ENCODE results near the gene PNPO. TPM values are rescaled to one million over a fixed set of nuclear protein-coding genes. Genes with fewer than 3 reads are reported as not detected.

Gene PNPO
- total and polyA plus RNA-seq, 2 of the 8 experiments (the other 6 are each of a cell fraction or from before 2014, with no cell fraction given): 7.0 to 8.1 TPM

DNA sequence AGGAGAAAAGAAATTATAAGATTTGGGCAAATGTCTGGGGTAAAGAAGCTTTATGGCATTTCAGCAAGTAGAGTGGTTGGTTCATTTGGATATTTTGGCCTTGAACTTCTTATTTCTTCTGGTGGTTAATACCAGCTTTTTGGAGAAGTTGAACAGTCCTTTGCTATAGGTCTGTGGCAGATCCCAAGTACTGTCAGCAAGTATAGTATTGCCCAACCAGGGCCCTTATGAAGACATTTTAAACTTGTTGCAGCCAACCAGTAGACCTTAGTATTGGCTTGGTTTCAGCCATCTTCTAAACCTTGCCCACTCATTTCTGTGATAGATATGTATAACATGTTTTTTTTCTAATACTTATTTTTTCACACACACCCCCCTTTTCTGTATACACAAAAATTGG, 43.1 kb upstream of the PNPO start:
- Histone ChIP-seq H4K8ac (ENCODE audit: extremely low read depth, insufficient read depth, low read length) (no peak overlapping the region), H4K5ac (ENCODE audit: insufficient read length, low read depth, low read length) (no peak overlapping the region), H3K23me2 (ENCODE audit: low read depth, low read length) (peaks cover 6% of the 10 kb centered on the region), H3K79me1 (ENCODE audit: low read depth, low read length) (peaks cover 10% of the 10 kb centered on the region; the same call in 1 of the 2 replicates), H3K23ac (ENCODE audit: insufficient read length) (no peak overlapping the region), H3K4me1 (replicated peaks in 1 of 4; ENCODE audit: control insufficient read depth in 3 of 4, insufficient read depth in 4 of 4, low read length in 3 of 4) (peaks cover 10 to 22% (median 12%) of the 10 kb centered on the region in 4 experiments), H3K79me2 (ENCODE audit: control insufficient read depth in 1 of 2, insufficient read depth in 2 of 2, low read length in 2 of 2) (peaks cover 0 to 24% of the 10 kb centered on the region in 2 experiments; a peak in 3 of 4 replicates), H2BK15ac (ENCODE audit: low read length) (no peak overlapping the region), H3K27me3 (replicated peaks in 1 of 4; ENCODE audit: control insufficient read depth in 3 of 4, extremely low read depth in 1 of 4, insufficient read depth in 3 of 4, low read length in 3 of 4) (no peaks in the 10 kb centered on the region; a peak in 1 of 7 replicates), H3K18ac (ENCODE audit: extremely low read depth, low read length) (no peak overlapping the region), H3K9ac (replicated peaks in 1 of 4; ENCODE audit: extremely low read depth in 1 of 4, low read depth in 3 of 4, low read length in 3 of 4) (no peak overlapping the region), H2BK5ac (ENCODE audit: low read depth, low read length) (no peak overlapping the region), H2BK12ac (ENCODE audit: low read depth, low read length) (no peak overlapping the region), H2AFZ (ENCODE audit: low read length) (no peak overlapping the region), H4K91ac (replicated peaks; ENCODE audit: insufficient read length, low read length) (no peak overlapping the region), H3K9me3 (ENCODE audit: insufficient read depth in 2 of 2, low read depth in 1 of 2, low read length in 1 of 2) (no peaks in the 10 kb centered on the region), H3K56ac (replicated peaks; ENCODE audit: insufficient read length, low read depth, low read length) (no peak overlapping the region), H2BK120ac (replicated peaks; ENCODE audit: low read depth, low read length) (no peak overlapping the region), H4K20me1 (replicated peaks in 1 of 2; ENCODE audit: control insufficient read depth in 1 of 2, insufficient read depth in 2 of 2, low read length in 2 of 2) (peaks cover 0 to 3% of the 10 kb centered on the region in 2 experiments), H3K4me3 (ENCODE audit: extremely low read depth in 1 of 4, insufficient read depth in 2 of 4, low read depth in 3 of 4, low read length in 4 of 4) (no peak overlapping the region), H3K36me3 (ENCODE audit: control insufficient read depth in 2 of 4, insufficient read depth in 4 of 4, low read length in 3 of 4) (no peaks in the 10 kb centered on the region), H2BK20ac (ENCODE audit: low read length) (no peak overlapping the region), H2AK5ac (ENCODE audit: low read depth, low read length) (no peak overlapping the region), H3K27ac (ENCODE audit: low read depth, low read length) (no peak overlapping the region), H3K4ac (replicated peaks; ENCODE audit: insufficient read length, low read depth, low read length) (no peak overlapping the region), H3K4me2 (ENCODE audit: insufficient read depth in 1 of 2, low read depth in 2 of 2, low read length in 2 of 2) (no peak overlapping the region), H3K14ac (ENCODE audit: insufficient read length) (no peak overlapping the region)
- DNase-seq (ENCODE audit: low read depth in 1 of 2, low spot score in 2 of 2): no peak
- ChIA-PET POLR2A (ENCODE audit: partially characterized antibody) (interaction anchor here (0.7 to 1.0 kb wide), 2 partner anchors 14 to 50 kb away, joined by 3 read pairs; no protein-coding TSS in a partner anchor), CTCF (ENCODE audit: partially characterized antibody) (interaction anchor here (1.3 kb wide), 1 partner anchor 57 kb away, joined by 3 read pairs; no protein-coding TSS in a partner anchor)
- no peak for FAIRE-seq
- no peak for TF ChIP-seq EP300 (IDR thresholded peaks at IDR 0.05; ENCODE audit: borderline replicate concordance in 1 of 2, low read depth in 2 of 2, low read length in 2 of 2)
- no peak for TF ChIP-seq RFX5 (IDR thresholded peaks at IDR 0.05; ENCODE audit: borderline replicate concordance, low read depth, low read length)
- no peak for TF ChIP-seq BRCA1 (IDR thresholded peaks at IDR 0.05; ENCODE audit: low read depth, low read length)
- TF ChIP-seq POLR2A (IDR thresholded peaks at IDR 0.05; ENCODE audit: control extremely low read depth in 1 of 2, low read depth in 2 of 2, low read length in 2 of 2): no peak
- no peak for TF ChIP-seq MAFK (IDR thresholded peaks at IDR 0.05; ENCODE audit: low read depth, low read length)
- TF ChIP-seq GABPA (IDR thresholded peaks at IDR 0.05; ENCODE audit: borderline replicate concordance, insufficient read depth, low read length): no peak
- TF ChIP-seq SP4 (IDR thresholded peaks at IDR 0.05; ENCODE audit: low read length): no peak
- no peak for TF ChIP-seq RAD21 (IDR thresholded peaks at IDR 0.05 in 1 of 2, conservative IDR thresholded peaks at IDR 0.05 in 1 of 2; ENCODE audit: low read depth in 2 of 2, low read length in 2 of 2)
- no peak for TF ChIP-seq RNF2 (IDR thresholded peaks at IDR 0.05; ENCODE audit: borderline replicate concordance, low read depth, low read length, missing control alignments, poor library complexity, severe bottlenecking)
- no peak for TF ChIP-seq EGR1 (IDR thresholded peaks at IDR 0.05; ENCODE audit: borderline replicate concordance, low read depth, low read length)
- TF ChIP-seq TAF7 (optimal IDR thresholded peaks at IDR 0.05; ENCODE audit: borderline replicate concordance, low read depth, low read length): no peak
- no peak for TF ChIP-seq ASH2L (IDR thresholded peaks at IDR 0.05; ENCODE audit: low read length)
- no peak for TF ChIP-seq CBX8 (IDR thresholded peaks at IDR 0.05; ENCODE audit: borderline replicate concordance, low read depth, low read length)
- no peak for TF ChIP-seq SUZ12 (IDR thresholded peaks at IDR 0.05; ENCODE audit: low read length)
- no peak for TF ChIP-seq TBP (IDR thresholded peaks at IDR 0.05; ENCODE audit: low read depth, low read length)

All from H1 (cell line).